Measurements from ENCODE around the gene CDC42SE2.

DNA sequence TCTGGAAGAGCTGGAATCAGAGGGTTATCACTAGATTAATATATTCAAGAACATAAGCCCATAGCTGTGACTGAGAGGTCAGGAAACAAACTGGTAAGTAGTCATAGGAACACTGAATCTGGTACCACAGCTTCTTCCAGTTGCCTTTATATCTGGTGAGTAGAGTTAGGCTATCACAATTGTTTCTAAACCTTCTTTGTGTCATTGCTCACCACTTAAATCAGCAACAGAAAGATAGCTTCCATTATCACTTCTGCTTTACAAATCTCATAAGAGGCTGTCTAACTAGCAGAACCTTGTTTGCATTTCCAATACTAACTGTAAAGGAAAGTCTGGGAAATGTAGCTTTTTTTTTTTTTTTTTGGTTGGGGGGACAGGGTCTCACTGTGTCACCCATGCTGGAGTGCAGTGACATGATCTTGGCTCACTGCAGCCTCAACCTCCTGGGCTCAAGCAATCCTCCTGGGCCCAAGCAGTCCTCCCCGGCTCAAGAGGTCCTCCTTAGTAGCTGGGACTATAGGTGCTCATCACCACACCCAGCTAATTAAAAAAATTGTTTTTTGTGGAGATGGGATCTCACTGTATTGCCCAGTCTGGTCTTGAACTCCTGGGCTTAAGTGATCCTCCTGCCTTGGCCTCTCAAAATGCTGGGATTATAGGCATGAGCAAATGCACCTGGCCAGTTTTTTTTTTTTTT, 22.0 kb downstream of the CDC42SE2 start:
- TF ChIP-seq CTCF (IDR thresholded peaks at IDR 0.05) (no peak), POLR2A (IDR thresholded peaks at IDR 0.05) (no peak), EP300 (IDR thresholded peaks at IDR 0.05) (no peak), POLR2AphosphoS5 (IDR thresholded peaks at IDR 0.05) (no peak)
